GM12878 (cell line): ENCODE results near the gene LRRC19. TPM values are rescaled to one million over a fixed set of nuclear protein-coding genes. Genes with fewer than 3 reads are reported as not detected.
A peak's percentile ranks its signal among the peaks of the same experiment; 100 is the strongest.

Source experiments
- ATF2 ChIP-seq: IDR thresholded peaks from 2 replicates; pipeline ENCODE4 v1.6.1; 2012; ENCODE audit warnings: low read length, inconsistent platforms
- BHLHE40 ChIP-seq, 2 experiments: fragments of 450-650 bp in 1 of 2; IDR thresholded peaks; 2 replicates each; pipeline ENCODE4 v1.6.1; 2011 to 2017; ENCODE audit warnings: low read depth in 2 of 2, borderline replicate concordance in 1 of 2, improper control_type of control experiment in 1 of 2, low read length in 1 of 2, mild to moderate bottlenecking in 1 of 2
- BRCA1 ChIP-seq: IDR thresholded peaks from 2 replicates; pipeline ENCODE4 v1.6.1; 2011; ENCODE audit warnings: low read depth, low read length, improper control_type of control experiment
- CBX3 ChIP-seq: fragments of 200-600 bp; sonication (generic); IDR thresholded peaks from 2 replicates; pipeline ENCODE4 v1.6.1; 2016; ENCODE audit warnings: low read depth, borderline replicate concordance
- CHD2 ChIP-seq: IDR thresholded peaks from 2 replicates; pipeline ENCODE4 v1.6.1; 2011; ENCODE audit warnings: low read depth, low read length, improper control_type of control experiment, borderline replicate concordance
- EP300 ChIP-seq, 2 experiments: fragments of 150-350 bp in 1 of 2; IDR thresholded peaks; 2 replicates each; pipeline ENCODE4 v1.6.1; 2011 to 2012; ENCODE audit warnings: low read depth in 2 of 2, low read length in 2 of 2, borderline replicate concordance in 1 of 2, improper control_type of control experiment in 1 of 2, inconsistent platforms in 1 of 2; ENCODE audit not compliant: control insufficient read depth in 1 of 2
- ETV6 ChIP-seq, 2 experiments: fragments of 450-650 bp in 1 of 2; IDR thresholded peaks in 1 of 2; conservative IDR thresholded peaks in 1 of 2; 2 replicates each; pipeline ENCODE4 v1.6.1; 2014; ENCODE audit warnings: antibody characterized with exemption in 1 of 2, borderline replicate concordance in 1 of 2, low read depth in 1 of 2, mild to moderate bottlenecking in 1 of 2, moderate library complexity in 1 of 2
- GABPA ChIP-seq: IDR thresholded peaks from 2 replicates; pipeline ENCODE4 v1.6.1; 2014; ENCODE audit warnings: antibody characterized with exemption, low read depth, mild to moderate bottlenecking, inconsistent platforms
- GATAD2B ChIP-seq: fragments of 450-650 bp; conservative IDR thresholded peaks from 2 replicates; pipeline ENCODE4 v1.6.1; 2017; ENCODE audit warnings: low read depth, mild to moderate bottlenecking, moderate library complexity
- IRF3 ChIP-seq: fragments of 450-650 bp; IDR thresholded peaks from 2 replicates; pipeline ENCODE4 v1.6.1; 2014; ENCODE audit warnings: mild to moderate bottlenecking
- IRF4 ChIP-seq: IDR thresholded peaks from 2 replicates; pipeline ENCODE4 v1.6.1; 2011; ENCODE audit warnings: low read depth, low read length
- KDM1A ChIP-seq: fragments of 200-600 bp; sonication (generic); IDR thresholded peaks from 2 replicates; pipeline ENCODE4 v1.6.1; 2016; ENCODE audit warnings: borderline replicate concordance
- MLLT1 ChIP-seq: fragments of 450-650 bp; IDR thresholded peaks from 2 replicates; pipeline ENCODE4 v1.6.1; 2016; ENCODE audit warnings: mild to moderate bottlenecking
- NR2C1 ChIP-seq: fragments of 450-650 bp; IDR thresholded peaks from 2 replicates; pipeline ENCODE4 v1.6.1; 2017; ENCODE audit warnings: antibody characterized with exemption, mild to moderate bottlenecking, moderate library complexity
- NRF1 ChIP-seq: conservative IDR thresholded peaks from 2 replicates; pipeline ENCODE4 v1.6.1; 2011; ENCODE audit warnings: mild to moderate bottlenecking, low read depth, low read length, improper control_type of control experiment
- POLR2AphosphoS2 ChIP-seq: IDR thresholded peaks from 2 replicates; pipeline ENCODE4 v1.6.1; 2011; ENCODE audit warnings: low read depth, mild to moderate bottlenecking, low read length, improper control_type of control experiment, moderate library complexity
- SMC3 ChIP-seq: IDR thresholded peaks from 2 replicates; pipeline ENCODE4 v1.6.1; 2011; ENCODE audit warnings: low read length, improper control_type of control experiment, borderline replicate concordance
- STAT3 ChIP-seq: IDR thresholded peaks from 2 replicates; pipeline ENCODE4 v1.6.1; 2011; ENCODE audit warnings: low read depth, low read length, improper control_type of control experiment
- ZNF217 ChIP-seq: fragments of 450-650 bp; IDR thresholded peaks from 2 replicates; pipeline ENCODE4 v1.6.1; 2017; ENCODE audit warnings: antibody characterized with exemption, mild to moderate bottlenecking
- ZNF384 ChIP-seq: IDR thresholded peaks from 2 replicates; pipeline ENCODE4 v1.6.1; 2012; ENCODE audit warnings: low read depth, mild to moderate bottlenecking, low read length, improper control_type of control experiment, borderline replicate concordance
- ZNF622 ChIP-seq: fragments of 450-650 bp; IDR thresholded peaks from 2 replicates; pipeline ENCODE4 v1.6.1; 2017; ENCODE audit warnings: mild to moderate bottlenecking, inconsistent platforms
- polyA plus RNA-seq, 11 experiments: library from polyadenylated mRNA; depleted of rRNA in 4 of 11; unstranded in 6 of 11; stranded (reverse) in 5 of 11; fragments of >200 nt; fragmentation: Nextera tagmentation in 4 of 11; fragmentation: Illumina TruSeq in 1 of 11; extraction: Ambion mirVana in 4 of 11; extraction: Trizol in 1 of 11; gene quantifications; 1 replicate in 1 of 11; 2 replicates in 10 of 11; pipeline versions ENCODE4 v1.2.1 to v1.2.3, GENCODE V29; 2011 to 2016; ENCODE audit warnings: inconsistent platforms in 2 of 11, missing spikeins in 2 of 11, low read depth in 1 of 11
- total RNA-seq, 4 experiments: library from RNA; depleted of rRNA in 3 of 4; stranded (reverse); fragments of >200 nt in 3 of 4; fragmentation: Illumina TruSeq in 1 of 4; extraction: Trizol in 1 of 4; gene quantifications; 2 replicates each; pipeline versions ENCODE4 v1.2.1 to v1.2.3, GENCODE V29; 2013 to 2021
- TF ChIP-seq, protein P1 (sequence below): IDR thresholded peaks from 2 replicates; pipeline ENCODE4 v1.6.1; 2012; ENCODE audit warnings: low read depth, low read length, improper control_type of control experiment
- TF ChIP-seq, protein P2 (sequence below): IDR thresholded peaks from 2 replicates; pipeline ENCODE4 v1.6.1; 2012; ENCODE audit warnings: low read depth, low read length, improper control_type of control experiment

Gene LRRC19
- total and polyA plus RNA-seq, 10 of the 15 experiments (the other 5 are each of a cell fraction or from before 2014, with no cell fraction given), result 0.02 to 0.20 (median 0.08) TPM; not detected in 6

- TF ChIP-seq BRCA1, result no peak
- TF ChIP-seq SMC3, result no peak
- TF ChIP-seq EP300 (IDR thresholded peaks at IDR 0.05; ENCODE audit: borderline replicate concordance in 1 of 2, control insufficient read depth in 1 of 2, low read depth in 2 of 2, low read length in 2 of 2), result no peak
- no peak for TF ChIP-seq CBX3
- TF ChIP-seq KDM1A, result no peak
- TF ChIP-seq MLLT1, result peak; percentile 83
- peak; percentile 71 for TF ChIP-seq NR2C1
- TF ChIP-seq POLR2AphosphoS2, result no peak; the same call in 1 of the 2 replicates
- TF ChIP-seq ZNF622, result no peak
- no peak for TF ChIP-seq NRF1
- no peak; the same call in 1 of the 2 replicates for TF ChIP-seq CHD2
- TF ChIP-seq GABPA, result peak; percentile 97
- TF ChIP-seq, protein P1, sequence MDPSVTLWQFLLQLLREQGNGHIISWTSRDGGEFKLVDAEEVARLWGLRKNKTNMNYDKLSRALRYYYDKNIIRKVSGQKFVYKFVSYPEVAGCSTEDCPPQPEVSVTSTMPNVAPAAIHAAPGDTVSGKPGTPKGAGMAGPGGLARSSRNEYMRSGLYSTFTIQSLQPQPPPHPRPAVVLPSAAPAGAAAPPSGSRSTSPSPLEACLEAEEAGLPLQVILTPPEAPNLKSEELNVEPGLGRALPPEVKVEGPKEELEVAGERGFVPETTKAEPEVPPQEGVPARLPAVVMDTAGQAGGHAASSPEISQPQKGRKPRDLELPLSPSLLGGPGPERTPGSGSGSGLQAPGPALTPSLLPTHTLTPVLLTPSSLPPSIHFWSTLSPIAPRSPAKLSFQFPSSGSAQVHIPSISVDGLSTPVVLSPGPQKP, result peak; percentile 64
- TF ChIP-seq BHLHE40 (IDR thresholded peaks at IDR 0.05; ENCODE audit: borderline replicate concordance in 1 of 2, low read depth in 2 of 2, low read length in 1 of 2), result peak in 1 of 2 experiments; percentile 52; a peak in 2 of 4 replicates
- no peak for TF ChIP-seq ZNF217
- TF ChIP-seq IRF3, result no peak
- TF ChIP-seq ATF2, result 0 out of 2 replicates have a peak, but pooled peaks have one; percentile 33
- TF ChIP-seq IRF4, result peak; percentile 8; the same call in 1 of the 2 replicates
- TF ChIP-seq, protein P2, sequence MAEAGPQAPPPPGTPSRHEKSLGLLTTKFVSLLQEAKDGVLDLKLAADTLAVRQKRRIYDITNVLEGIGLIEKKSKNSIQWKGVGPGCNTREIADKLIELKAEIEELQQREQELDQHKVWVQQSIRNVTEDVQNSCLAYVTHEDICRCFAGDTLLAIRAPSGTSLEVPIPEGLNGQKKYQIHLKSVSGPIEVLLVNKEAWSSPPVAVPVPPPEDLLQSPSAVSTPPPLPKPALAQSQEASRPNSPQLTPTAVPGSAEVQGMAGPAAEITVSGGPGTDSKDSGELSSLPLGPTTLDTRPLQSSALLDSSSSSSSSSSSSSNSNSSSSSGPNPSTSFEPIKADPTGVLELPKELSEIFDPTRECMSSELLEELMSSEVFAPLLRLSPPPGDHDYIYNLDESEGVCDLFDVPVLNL, result peak; percentile 95
- TF ChIP-seq GATAD2B, result peak; percentile 79
- TF ChIP-seq STAT3, result no peak
- no peak for TF ChIP-seq ZNF384
- TF ChIP-seq ETV6 (conservative IDR thresholded peaks at IDR 0.05 in 1 of 2, IDR thresholded peaks at IDR 0.05 in 1 of 2; ENCODE audit: borderline replicate concordance in 1 of 2, low read depth in 1 of 2), result no peak; a peak in 1 of 4 replicates
Observed at GRCh38 chr9:26946753-26947727, 58.4 kb downstream of the LRRC19 start, which contains the start of gene PLAA (continued).
